ENCODE results near the gene DENND4C.

The DENND4C gene

DNA sequence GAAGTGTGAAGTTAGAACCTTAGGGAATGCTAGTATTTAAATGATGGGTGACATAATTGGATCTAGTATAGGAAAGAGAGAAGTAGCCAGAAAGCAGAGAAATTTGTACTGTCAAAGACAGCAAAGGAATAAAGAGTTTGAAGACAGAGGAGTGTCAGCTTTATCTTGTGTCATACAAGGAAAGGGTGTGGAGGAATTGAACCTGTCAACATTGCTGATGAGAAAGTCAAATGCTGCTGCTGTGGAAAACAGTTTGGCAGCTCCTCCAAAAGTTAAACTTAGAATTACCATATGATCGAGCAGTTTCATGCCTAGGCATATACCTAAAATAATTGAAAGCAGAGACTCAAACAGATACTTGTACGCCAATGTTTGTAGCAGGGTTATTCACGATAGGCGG is 63.7 kb downstream of the DENND4C start (continued):
- TF ChIP-seq ZEB2 (tag by site-specific recombination; IDR thresholded peaks at IDR 0.05), result no peak
- TF ChIP-seq ZIC2 (tag by site-specific recombination; IDR thresholded peaks at IDR 0.05), result no peak
- TF ChIP-seq ZNF792 (tag by site-specific recombination; IDR thresholded peaks at IDR 0.05), result no peak
- TF ChIP-seq ZNF423 (tag by site-specific recombination; IDR thresholded peaks at IDR 0.05), result no peak
- TF ChIP-seq ZNF596 (tag by site-specific recombination; IDR thresholded peaks at IDR 0.05), result no peak
- TF ChIP-seq, protein P1, sequence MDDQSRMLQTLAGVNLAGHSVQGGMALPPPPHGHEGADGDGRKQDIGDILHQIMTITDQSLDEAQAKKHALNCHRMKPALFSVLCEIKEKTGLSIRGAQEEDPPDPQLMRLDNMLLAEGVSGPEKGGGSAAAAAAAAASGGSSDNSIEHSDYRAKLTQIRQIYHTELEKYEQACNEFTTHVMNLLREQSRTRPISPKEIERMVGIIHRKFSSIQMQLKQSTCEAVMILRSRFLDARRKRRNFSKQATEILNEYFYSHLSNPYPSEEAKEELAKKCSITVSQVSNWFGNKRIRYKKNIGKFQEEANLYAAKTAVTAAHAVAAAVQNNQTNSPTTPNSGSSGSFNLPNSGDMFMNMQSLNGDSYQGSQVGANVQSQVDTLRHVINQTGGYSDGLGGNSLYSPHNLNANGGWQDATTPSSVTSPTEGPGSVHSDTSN (CRISPR knock-in tag; IDR thresholded peaks at IDR 0.05), result no peak
- TF ChIP-seq ZNF223 (tag by site-specific recombination; IDR thresholded peaks at IDR 0.05), result no peak
- no peak for TF ChIP-seq ZNF624 (tag by site-specific recombination; IDR thresholded peaks at IDR 0.05)
- no peak for TF ChIP-seq ZNF48 (tag by site-specific recombination; IDR thresholded peaks at IDR 0.05)

DNA sequence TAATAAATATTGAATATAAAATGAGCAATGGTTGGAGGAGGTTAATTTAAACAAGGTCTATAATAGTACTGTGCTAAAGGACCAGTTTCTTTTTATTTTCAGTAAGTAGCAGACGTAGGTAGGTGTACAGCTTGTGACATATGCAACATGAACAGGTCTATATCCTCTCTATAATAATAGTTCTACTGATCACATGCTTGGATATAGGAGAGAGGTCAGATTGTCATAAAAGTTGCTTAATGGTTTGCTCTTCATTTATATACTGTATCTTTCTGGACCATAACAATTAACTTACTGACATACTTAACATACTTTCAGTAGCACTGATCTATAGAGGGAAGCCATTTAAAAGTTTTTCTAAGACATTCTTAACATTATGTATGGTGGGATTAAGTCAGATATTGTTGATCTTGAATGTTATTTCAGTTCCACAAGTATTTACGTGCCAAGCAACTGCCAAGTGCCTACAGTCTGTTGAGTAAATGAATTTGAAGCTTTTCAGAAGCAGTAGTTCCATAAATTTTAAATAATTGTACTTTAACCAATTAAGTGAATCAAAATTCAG is 68.0 kb downstream of the DENND4C start:
- CTCF ChIA-PET, result no interaction called here
- Histone ChIP-seq H3K9me3 (ENCODE audit: control insufficient read depth, insufficient read depth, low read depth, low read length) (no peaks in the 10 kb centered on the region), H3K4me3 (ENCODE audit: low read depth, low read length) (no peak overlapping the region), H3K4me1 (ENCODE audit: control insufficient read depth, insufficient read depth, low read length) (no peaks in the 10 kb centered on the region), H3K36me3 (ENCODE audit: control insufficient read depth in 2 of 2, insufficient read depth in 1 of 2, low read length in 2 of 2) (peaks cover 0 to 39% of the 10 kb centered on the region in 2 experiments; a peak in 1 of 3 replicates), H3K27ac (ENCODE audit: extremely low read depth, low read depth, low read length) (no peak overlapping the region)
- no peak for TF ChIP-seq ZNF274 (IDR thresholded peaks at IDR 0.05; ENCODE audit: low read length)
- TF ChIP-seq ZNF274 (tag by site-specific recombination; IDR thresholded peaks at IDR 0.05; ENCODE audit: borderline replicate concordance), result no peak
- TF ChIP-seq ZBTB20 (tag by site-specific recombination; IDR thresholded peaks at IDR 0.05), result no peak
- TF ChIP-seq ZNF76 (tag by site-specific recombination; IDR thresholded peaks at IDR 0.05; ENCODE audit: borderline replicate concordance, low read depth), result no peak
- no peak for TF ChIP-seq KLF8 (tag by site-specific recombination; IDR thresholded peaks at IDR 0.05)
- TF ChIP-seq ZNF416 (tag by site-specific recombination; IDR thresholded peaks at IDR 0.05), result no peak
- TF ChIP-seq, protein P2, sequence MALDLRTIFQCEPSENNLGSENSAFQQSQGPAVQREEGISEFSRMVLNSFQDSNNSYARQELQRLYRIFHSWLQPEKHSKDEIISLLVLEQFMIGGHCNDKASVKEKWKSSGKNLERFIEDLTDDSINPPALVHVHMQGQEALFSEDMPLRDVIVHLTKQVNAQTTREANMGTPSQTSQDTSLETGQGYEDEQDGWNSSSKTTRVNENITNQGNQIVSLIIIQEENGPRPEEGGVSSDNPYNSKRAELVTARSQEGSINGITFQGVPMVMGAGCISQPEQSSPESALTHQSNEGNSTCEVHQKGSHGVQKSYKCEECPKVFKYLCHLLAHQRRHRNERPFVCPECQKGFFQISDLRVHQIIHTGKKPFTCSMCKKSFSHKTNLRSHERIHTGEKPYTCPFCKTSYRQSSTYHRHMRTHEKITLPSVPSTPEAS (tag by site-specific recombination; IDR thresholded peaks at IDR 0.05), result no peak
- no peak for TF ChIP-seq ZNF169 (tag by site-specific recombination; IDR thresholded peaks at IDR 0.05)
- TF ChIP-seq ZXDB (tag by site-specific recombination; IDR thresholded peaks at IDR 0.05), result no peak
- TF ChIP-seq, protein P3, sequence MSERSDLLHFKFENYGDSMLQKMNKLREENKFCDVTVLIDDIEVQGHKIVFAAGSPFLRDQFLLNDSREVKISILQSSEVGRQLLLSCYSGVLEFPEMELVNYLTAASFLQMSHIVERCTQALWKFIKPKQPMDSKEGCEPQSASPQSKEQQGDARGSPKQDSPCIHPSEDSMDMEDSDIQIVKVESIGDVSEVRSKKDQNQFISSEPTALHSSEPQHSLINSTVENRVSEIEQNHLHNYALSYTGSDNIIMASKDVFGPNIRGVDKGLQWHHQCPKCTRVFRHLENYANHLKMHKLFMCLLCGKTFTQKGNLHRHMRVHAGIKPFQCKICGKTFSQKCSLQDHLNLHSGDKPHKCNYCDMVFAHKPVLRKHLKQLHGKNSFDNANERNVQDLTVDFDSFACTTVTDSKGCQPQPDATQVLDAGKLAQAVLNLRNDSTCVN (tag by site-specific recombination; optimal IDR thresholded peaks at IDR 0.05), result no peak
- TF ChIP-seq, protein P4, sequence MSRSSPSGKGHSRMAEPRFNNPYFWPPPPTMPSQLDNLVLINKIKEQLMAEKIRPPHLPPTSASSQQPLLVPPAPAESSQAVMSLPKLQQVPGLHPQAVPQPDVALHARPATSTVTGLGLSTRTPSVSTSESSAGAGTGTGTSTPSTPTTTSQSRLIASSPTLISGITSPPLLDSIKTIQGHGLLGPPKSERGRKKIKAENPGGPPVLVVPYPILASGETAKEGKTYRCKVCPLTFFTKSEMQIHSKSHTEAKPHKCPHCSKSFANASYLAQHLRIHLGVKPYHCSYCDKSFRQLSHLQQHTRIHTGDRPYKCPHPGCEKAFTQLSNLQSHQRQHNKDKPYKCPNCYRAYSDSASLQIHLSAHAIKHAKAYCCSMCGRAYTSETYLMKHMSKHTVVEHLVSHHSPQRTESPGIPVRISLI (tag by site-specific recombination; IDR thresholded peaks at IDR 0.05), result no peak
- TF ChIP-seq ZNF266 (tag by site-specific recombination; IDR thresholded peaks at IDR 0.05; ENCODE audit: low read depth), result no peak
- TF ChIP-seq HOXA7 (CRISPR knock-in tag; IDR thresholded peaks at IDR 0.05; ENCODE audit: borderline replicate concordance), result no peak
- TF ChIP-seq ZNF248 (tag by site-specific recombination; IDR thresholded peaks at IDR 0.05), result no peak
- TF ChIP-seq, protein P5, sequence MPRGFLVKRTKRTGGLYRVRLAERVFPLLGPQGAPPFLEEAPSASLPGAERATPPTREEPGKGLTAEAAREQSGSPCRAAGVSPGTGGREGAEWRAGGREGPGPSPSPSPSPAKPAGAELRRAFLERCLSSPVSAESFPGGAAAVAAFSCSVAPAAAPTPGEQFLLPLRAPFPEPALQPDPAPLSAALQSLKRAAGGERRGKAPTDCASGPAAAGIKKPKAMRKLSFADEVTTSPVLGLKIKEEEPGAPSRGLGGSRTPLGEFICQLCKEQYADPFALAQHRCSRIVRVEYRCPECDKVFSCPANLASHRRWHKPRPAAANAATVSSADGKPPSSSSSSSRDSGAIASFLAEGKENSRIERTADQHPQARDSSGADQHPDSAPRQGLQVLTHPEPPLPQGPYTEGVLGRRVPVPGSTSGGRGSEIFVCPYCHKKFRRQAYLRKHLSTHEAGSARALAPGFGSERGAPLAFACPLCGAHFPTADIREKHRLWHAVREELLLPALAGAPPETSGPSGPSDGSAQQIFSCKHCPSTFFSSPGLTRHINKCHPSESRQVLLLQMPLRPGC (tag by site-specific recombination; IDR thresholded peaks at IDR 0.05), result no peak
- TF ChIP-seq MZF1 (tag by site-specific recombination; IDR thresholded peaks at IDR 0.05; ENCODE audit: borderline replicate concordance), result no peak
- TF ChIP-seq ZBTB21 (tag by site-specific recombination; IDR thresholded peaks at IDR 0.05), result no peak
- TF ChIP-seq ZNF175 (tag by site-specific recombination; IDR thresholded peaks at IDR 0.05), result no peak
- no peak for TF ChIP-seq ZNF585B (tag by site-specific recombination; IDR thresholded peaks at IDR 0.05)
- no peak for TF ChIP-seq ZNF791 (tag by site-specific recombination; IDR thresholded peaks at IDR 0.05)
- TF ChIP-seq ZSCAN23 (tag by site-specific recombination; IDR thresholded peaks at IDR 0.05), result no peak
- POLR2A ChIA-PET, result no interaction called here
